Ovary (tissue), 9 donors: ENCODE measurements around the gene L3MBTL1. TPM values are rescaled to one million over a fixed set of nuclear protein-coding genes. Genes with fewer than 3 reads are reported as not detected.
"Not testable (repeated sequence)": the region's sequence is repeated elsewhere in the genome, so short reads cannot be mapped to it uniquely, and the experiment has no call there.

Experiments used
- DNase-seq, 5 donors: peaks; one replicate each; pipeline ENCODE4 v3.0.0-alpha.2; 2019 to 2020
- H3K27ac ChIP-seq, 2 donors: fragments of 200-600 bp; one replicate each; pipeline versions ENCODE4 v1.5.1 to v1.8.0; 2019 to 2022
- H3K27me3 ChIP-seq: fragments of 200-600 bp; one replicate; pipeline ENCODE4 v1.8.0; 2022
- H3K36me3 ChIP-seq: fragments of 200-600 bp; sonication (generic); one replicate; pipeline ENCODE4 v1.5.1; 2019
- H3K4me1 ChIP-seq: one replicate; pipeline ENCODE4 v1.8.1; 2013; ENCODE audit warnings: mild to moderate bottlenecking, moderate library complexity; ENCODE audit not compliant: insufficient read depth
- H3K4me3 ChIP-seq: fragments of 200-600 bp; sonication (generic); one replicate; pipeline ENCODE4 v1.5.1; 2017
- H3K9me3 ChIP-seq, 2 donors: fragments of 200-600 bp in 1 of 2; sonication (generic) in 1 of 2; one replicate each; pipeline versions ENCODE4 v1.5.1 to v1.8.1; 2013 to 2019; ENCODE audit warnings: mild to moderate bottlenecking in 1 of 2, moderate library complexity in 1 of 2
- EP300 ChIP-seq: sonication (generic); formaldehyde crosslinking; IDR thresholded peaks from one replicate; pipeline ENCODE4 v1.6.1; 2017; ENCODE audit warnings: antibody characterized with exemption
- POLR2A ChIP-seq: fragments of 450-650 bp; IDR thresholded peaks from one replicate; pipeline ENCODE4 v1.6.1; 2017; ENCODE audit warnings: antibody characterized with exemption, mild to moderate bottlenecking, moderate library complexity
- WGBS, 3 donors: extraction: QIAGEN DNeasy Blood & Tissue Kit in 1 of 3; methylation state at CpG; one replicate each; pipeline versions ENCODE4 v1.1.5 to v1.1.7; 2013 to 2017; 5-methylcytosine and 5-hydroxymethylcytosine counted together
- intact Hi-C, 4 donors: fragments of 100-400 bp; cut with DNase I; formaldehyde crosslinking; loops; one replicate each; pipeline versions ENCODE4 v1.11.0 to v1.15.1; 2022 to 2023
- polyA plus RNA-seq, 2 donors: library from polyadenylated mRNA; stranded (reverse); fragments of 200-250 nt in 1 of 2; fragments of 350-450 nt in 1 of 2; fragmentation: Illumina TruSeq in 1 of 2; extraction: RNeasy Lipid Tissue Mini Kit (QIAGEN cat#74804) in 1 of 2; gene quantifications; one replicate each; pipeline ENCODE4 v1.2.3, GENCODE V29; 2013 to 2014
- total RNA-seq, 7 donors: library from RNA; depleted of rRNA in 2 of 7; stranded (reverse); fragments of >200 nt in 2 of 7; fragmentation: NEBNext Ultra II Directional in 3 of 7; extraction: Animal tissue kit (Norgen Biotek cat#: 25700) in 3 of 7; gene quantifications; one replicate each; pipeline versions ENCODE4 v1.1.0 to v1.2.4, GENCODE V29; 2016 to 2023
- TF ChIP-seq, protein P1 (sequence below), 3 donors: fragments of 450-650 bp in 2 of 3; fragments of 200-600 bp in 1 of 3; IDR thresholded peaks; one replicate each; pipeline versions ENCODE4 v1.5.1 to v1.8.0; 2016 to 2022; ENCODE audit warnings: antibody characterized with exemption in 3 of 3, mild to moderate bottlenecking in 1 of 3
- donor health status: DM: no; HTN: no; CAD: no; lungs with moderate emphysema.
- donor health status: DM: no; HTN: no; CAD: no.
- donor health status: Bipolar disorder and iron deficiency.
- donor health status: DM: yes; HTN: yes; CAD: no.
- donor health status: DM: no; HTN: no; CAD: no.
- donor health status: DM: yes; HTN: yes; CAD: no.

Gene L3MBTL1
- total and polyA plus RNA-seq, 9 donors = 8.0 to 22.9 (median 15.7) TPM

DNA sequence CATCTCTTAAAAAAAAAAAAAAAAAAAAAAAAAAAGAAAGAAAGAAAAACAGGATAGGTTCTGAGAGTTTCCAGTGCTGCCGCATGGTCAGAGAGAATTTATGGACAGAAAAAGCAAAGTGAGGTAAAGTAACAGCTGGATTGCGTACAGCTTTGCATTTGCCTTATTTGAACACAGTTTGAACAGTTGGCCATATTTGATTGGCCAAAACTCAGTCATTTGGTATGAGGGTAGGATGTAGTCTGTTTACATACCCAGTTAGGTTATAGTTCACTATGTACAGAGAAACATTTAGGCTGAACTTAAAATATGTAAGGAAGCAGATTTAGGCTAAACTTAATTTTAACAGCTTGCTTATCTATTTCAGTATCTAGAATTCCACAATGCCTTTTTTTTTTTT, 17.5 kb upstream of the L3MBTL1 start:
- no peak overlapping the region for H3K4me3 ChIP-seq
- WGBS, 3 donors = 66 to 79% (median 69%) methylated on average over 2 of the region's 2 CpGs
- no peaks in the 10 kb centered on the region for H3K36me3 ChIP-seq
- H3K27me3 ChIP-seq = no peaks in the 10 kb centered on the region
- intact Hi-C loops = no loop called here
- TF ChIP-seq EP300 (no peak), POLR2A (no peak)
- TF ChIP-seq, protein P1, sequence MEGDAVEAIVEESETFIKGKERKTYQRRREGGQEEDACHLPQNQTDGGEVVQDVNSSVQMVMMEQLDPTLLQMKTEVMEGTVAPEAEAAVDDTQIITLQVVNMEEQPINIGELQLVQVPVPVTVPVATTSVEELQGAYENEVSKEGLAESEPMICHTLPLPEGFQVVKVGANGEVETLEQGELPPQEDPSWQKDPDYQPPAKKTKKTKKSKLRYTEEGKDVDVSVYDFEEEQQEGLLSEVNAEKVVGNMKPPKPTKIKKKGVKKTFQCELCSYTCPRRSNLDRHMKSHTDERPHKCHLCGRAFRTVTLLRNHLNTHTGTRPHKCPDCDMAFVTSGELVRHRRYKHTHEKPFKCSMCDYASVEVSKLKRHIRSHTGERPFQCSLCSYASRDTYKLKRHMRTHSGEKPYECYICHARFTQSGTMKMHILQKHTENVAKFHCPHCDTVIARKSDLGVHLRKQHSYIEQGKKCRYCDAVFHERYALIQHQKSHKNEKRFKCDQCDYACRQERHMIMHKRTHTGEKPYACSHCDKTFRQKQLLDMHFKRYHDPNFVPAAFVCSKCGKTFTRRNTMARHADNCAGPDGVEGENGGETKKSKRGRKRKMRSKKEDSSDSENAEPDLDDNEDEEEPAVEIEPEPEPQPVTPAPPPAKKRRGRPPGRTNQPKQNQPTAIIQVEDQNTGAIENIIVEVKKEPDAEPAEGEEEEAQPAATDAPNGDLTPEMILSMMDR (IDR thresholded peaks at IDR 0.05) = no peak
- H3K4me1 ChIP-seq = no peaks in the 10 kb centered on the region
- DNase-seq = no peak
- H3K9me3 ChIP-seq = peaks cover 0 to 7% of the 10 kb centered on the region in 2 donors
- no peak overlapping the region for H3K27ac ChIP-seq

DNA sequence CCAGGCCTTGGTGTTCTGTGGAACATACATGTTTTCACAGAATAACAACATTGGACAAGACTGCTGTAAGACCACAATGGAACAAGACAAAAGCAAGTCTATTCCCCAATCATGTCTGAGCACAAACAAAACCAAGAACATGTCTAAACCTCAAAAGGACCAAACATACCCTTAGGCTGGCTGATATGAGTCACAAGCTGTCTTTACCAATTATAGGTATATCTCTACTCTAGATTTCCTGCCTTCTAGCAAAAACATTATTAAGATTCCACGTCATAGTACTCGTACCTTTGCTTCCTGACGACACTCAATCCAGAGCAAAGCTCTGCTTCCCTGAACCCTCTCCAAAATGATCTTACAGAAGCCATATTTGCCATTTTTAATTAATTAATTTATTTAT, 15.4 kb upstream of the L3MBTL1 start:
- Histone ChIP-seq H3K9me3 (no peaks in the 10 kb centered on the region), H3K36me3 (no peaks in the 10 kb centered on the region), H3K4me3 (no peak overlapping the region), H3K27me3 (no peaks in the 10 kb centered on the region), H3K4me1 (no peaks in the 10 kb centered on the region), H3K27ac (no peak overlapping the region)
- intact Hi-C loops = no loop called here
- no peak for DNase-seq
- 93 to 95% (median 93%) methylated on average over 3 of the region's 3 CpGs for WGBS, 3 donors
- TF ChIP-seq EP300 = no peak
- TF ChIP-seq, protein P1 (IDR thresholded peaks at IDR 0.05) = no peak
- TF ChIP-seq POLR2A = no peak

DNA sequence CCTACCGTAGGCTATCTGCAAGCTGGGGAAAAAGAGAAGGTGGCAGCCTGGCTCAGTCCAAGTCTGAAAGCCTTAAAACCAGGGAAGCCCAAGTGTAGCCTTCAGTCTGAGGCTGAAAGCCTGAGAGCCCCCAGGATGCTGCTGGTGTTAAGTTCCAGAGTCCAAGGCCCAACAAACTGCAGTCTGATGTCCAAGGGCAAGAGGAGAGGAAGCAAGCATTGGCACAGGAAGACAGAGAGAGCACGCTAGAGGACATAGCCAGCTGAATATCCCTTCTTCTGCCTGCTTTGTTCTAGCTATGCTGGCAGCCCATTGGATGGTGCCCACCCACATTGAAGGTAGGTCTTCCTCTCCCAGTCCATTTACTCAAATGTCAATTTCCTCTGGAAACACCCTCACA, 12.1 kb upstream of the L3MBTL1 start:
- WGBS, 3 donors = 42 to 81% (median 55%) methylated on average over 2 of the region's 2 CpGs
- no peak for DNase-seq
- intact Hi-C loops = no loop called here
- no peaks in the 10 kb centered on the region for H3K27me3 ChIP-seq
- no peaks in the 10 kb centered on the region for H3K4me1 ChIP-seq
- no peak overlapping the region for H3K4me3 ChIP-seq
- TF ChIP-seq, protein P1 (IDR thresholded peaks at IDR 0.05) = no peak
- TF ChIP-seq POLR2A = no peak
- no peak for TF ChIP-seq EP300
- no peaks in the 10 kb centered on the region for H3K36me3 ChIP-seq
- no peak overlapping the region for H3K27ac ChIP-seq
- H3K9me3 ChIP-seq = no peaks in the 10 kb centered on the region

DNA sequence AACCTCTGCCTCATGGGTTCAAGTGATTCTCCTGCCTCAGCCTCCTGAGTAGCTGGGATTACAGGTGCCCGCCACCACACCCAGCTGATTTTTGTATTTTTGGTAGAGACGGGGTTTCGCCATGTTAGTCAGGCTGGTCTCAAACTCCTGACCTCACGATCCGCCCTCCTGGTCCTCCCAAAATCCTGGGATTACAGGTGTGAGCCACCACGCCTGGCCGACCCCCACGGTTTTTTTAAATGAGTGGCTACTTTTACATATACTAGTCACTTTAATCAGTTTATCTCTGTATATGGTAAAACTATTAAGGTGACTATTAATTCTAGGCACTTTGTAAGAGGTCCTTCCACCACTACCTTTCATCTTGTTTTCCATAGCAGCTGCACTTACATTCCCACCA, 5.5 kb upstream of the L3MBTL1 start:
- WGBS, 3 donors = 92 to 96% (median 96%) methylated on average over 8 of the region's 8 CpGs
- H3K27me3 ChIP-seq, H3K4me1 ChIP-seq, DNase-seq, H3K4me3 ChIP-seq, H3K27ac ChIP-seq, intact Hi-C loops, H3K9me3 ChIP-seq, H3K36me3 ChIP-seq: not testable (repeated sequence)

DNA sequence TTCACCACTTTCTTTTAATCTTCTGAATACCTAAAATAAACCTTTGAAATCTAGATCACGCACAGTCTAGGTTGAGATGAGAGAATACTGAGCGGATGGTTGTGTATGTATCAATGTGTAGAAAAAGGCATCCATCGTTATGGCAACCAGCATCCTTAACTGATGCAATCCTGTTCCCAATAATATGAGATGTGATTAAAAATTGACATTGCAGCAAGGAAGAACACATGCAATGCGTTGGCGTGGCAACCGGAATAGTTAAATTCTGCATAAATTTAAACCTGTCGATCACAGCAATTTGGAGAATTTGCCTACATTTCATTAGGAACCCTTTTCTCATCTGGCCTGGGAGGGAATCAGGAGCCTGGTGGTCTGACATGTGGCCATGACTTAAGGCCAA, 1.3 kb upstream of the L3MBTL1 start:
- Histone ChIP-seq H3K4me1 (peaks cover 2% of the 10 kb centered on the region), H3K27ac (no peak overlapping the region), H3K9me3 (no peaks in the 10 kb centered on the region), H3K4me3 (no peak overlapping the region), H3K36me3 (no peaks in the 10 kb centered on the region), H3K27me3 (no peaks in the 10 kb centered on the region)
- intact Hi-C loops = no loop called here
- DNase-seq = no peak
- 92 to 94% (median 92%) methylated on average over 7 of the region's 7 CpGs for WGBS, 3 donors
- TF ChIP-seq EP300 (no peak), POLR2A (no peak)
- TF ChIP-seq, protein P1 (IDR thresholded peaks at IDR 0.05) = no peak
